DOHH2 (cell line): ENCODE data around the gene TNS1.

Experiments used
- H3F3A ChIP-seq: fragments of 200-600 bp; sonication (generic), shearing (Covaris generic); 2 replicates; pipeline ENCODE4 v1.6.0; 2016; ENCODE audit warnings: antibody characterized with exemption, mild to moderate bottlenecking; ENCODE audit not compliant: control insufficient read depth, insufficient read depth
- H3K27ac ChIP-seq: fragments of 200-600 bp; sonication (generic); 2 replicates; pipeline ENCODE4 v1.5.1; 2014; ENCODE audit warnings: low read depth, mild to moderate bottlenecking, low read length, moderate library complexity
- H3K27me3 ChIP-seq: fragments of 200-600 bp; sonication (generic); 2 replicates; pipeline ENCODE4 v1.6.1; 2014; ENCODE audit warnings: mild to moderate bottlenecking, low read length, mixed read lengths; ENCODE audit not compliant: control insufficient read depth
- H3K36me3 ChIP-seq: fragments of 200-600 bp; sonication (generic); 2 replicates; pipeline ENCODE4 v1.6.1; 2014; ENCODE audit warnings: mild to moderate bottlenecking, low read length, moderate library complexity, mixed read lengths; ENCODE audit not compliant: control insufficient read depth
- H3K4me1 ChIP-seq: fragments of 200-600 bp; sonication (generic); 2 replicates; pipeline ENCODE4 v1.6.1; 2014; ENCODE audit warnings: mild to moderate bottlenecking, low read length, mixed read lengths; ENCODE audit not compliant: control insufficient read depth
- H3K4me2 ChIP-seq: fragments of 200-600 bp; sonication (generic); 2 replicates; pipeline ENCODE4 v1.6.0; 2014; ENCODE audit warnings: mild to moderate bottlenecking, low read length, moderate library complexity
- H3K4me3 ChIP-seq: fragments of 200-600 bp; sonication (generic); 2 replicates; pipeline ENCODE4 v1.5.1; 2014; ENCODE audit warnings: mild to moderate bottlenecking, low read length, mixed read lengths
- H3K79me2 ChIP-seq: fragments of 200-600 bp; sonication (generic); 2 replicates; pipeline ENCODE4 v1.6.1; 2014; ENCODE audit warnings: mild to moderate bottlenecking, low read length, mixed read lengths; ENCODE audit not compliant: control insufficient read depth
- H3K9me2 ChIP-seq: fragments of 200-600 bp; sonication (generic); replicated peaks from 2 replicates; pipeline ENCODE4 v1.6.1; 2014; ENCODE audit warnings: mild to moderate bottlenecking, low read length, mixed read lengths; ENCODE audit not compliant: control insufficient read depth
- H3K9me3 ChIP-seq: fragments of 200-600 bp; sonication (generic); 2 replicates; pipeline ENCODE4 v1.6.1; 2014; ENCODE audit warnings: antibody characterized with exemption, low read length, mixed read lengths; ENCODE audit not compliant: control insufficient read depth, insufficient read depth
- H4K20me1 ChIP-seq: fragments of 200-600 bp; sonication (generic); 2 replicates; pipeline ENCODE4 v1.6.0; 2014; ENCODE audit warnings: low read depth, mild to moderate bottlenecking, antibody characterized with exemption, low read length, moderate library complexity; ENCODE audit not compliant: control insufficient read depth, insufficient read depth
- EZH2phosphoT487 ChIP-seq: fragments of 200-600 bp; sonication (generic); IDR thresholded peaks from 2 replicates; pipeline ENCODE4 v1.6.1; 2017; ENCODE audit warnings: borderline replicate concordance, mild to moderate bottlenecking, antibody characterized with exemption, low read length, moderate library complexity, mixed read lengths
- TF ChIP-seq, protein P1 (sequence below): fragments of 200-600 bp; sonication (generic); IDR thresholded peaks from one replicate; pipeline ENCODE4 v1.5.1; 2014; ENCODE audit warnings: antibody characterized with exemption, mild to moderate bottlenecking, low read depth, low read length; ENCODE audit not compliant: poor library complexity, severe bottlenecking

TNS1 gene

DNA sequence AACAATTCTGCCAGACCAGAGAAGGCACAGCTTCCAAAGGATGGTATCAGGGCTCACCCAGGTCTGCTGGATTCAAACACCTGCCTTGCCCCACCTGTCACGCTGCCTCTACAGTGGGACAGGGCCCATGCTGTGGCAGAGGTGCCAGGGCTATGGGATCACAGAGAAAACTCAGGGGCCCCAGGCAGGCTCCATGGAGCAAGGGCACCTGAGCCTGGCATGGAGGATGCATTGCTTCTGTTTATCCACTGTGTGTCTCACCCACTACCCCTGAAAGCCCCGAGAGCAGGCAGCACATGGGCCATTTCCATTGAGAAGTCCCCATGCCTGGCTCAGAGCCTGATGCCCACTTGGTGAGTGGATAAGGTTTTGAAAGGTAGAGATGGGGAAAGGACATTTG is 76.0 kb downstream of the TNS1 start:
- Histone ChIP-seq H3K79me2 (no peaks in the 10 kb centered on the region), H3K4me2 (no peak overlapping the region), H3K9me2 (no peaks in the 10 kb centered on the region), H3K27me3 (no peaks in the 10 kb centered on the region), H3K4me3 (no peak overlapping the region), H3F3A (no peaks in the 10 kb centered on the region), H3K36me3 (no peaks in the 10 kb centered on the region), H3K4me1 (no peaks in the 10 kb centered on the region), H3K27ac (no peak overlapping the region), H4K20me1 (no peaks in the 10 kb centered on the region), H3K9me3 (no peaks in the 10 kb centered on the region)
- no peak for TF ChIP-seq EZH2phosphoT487
- TF ChIP-seq, protein P1, sequence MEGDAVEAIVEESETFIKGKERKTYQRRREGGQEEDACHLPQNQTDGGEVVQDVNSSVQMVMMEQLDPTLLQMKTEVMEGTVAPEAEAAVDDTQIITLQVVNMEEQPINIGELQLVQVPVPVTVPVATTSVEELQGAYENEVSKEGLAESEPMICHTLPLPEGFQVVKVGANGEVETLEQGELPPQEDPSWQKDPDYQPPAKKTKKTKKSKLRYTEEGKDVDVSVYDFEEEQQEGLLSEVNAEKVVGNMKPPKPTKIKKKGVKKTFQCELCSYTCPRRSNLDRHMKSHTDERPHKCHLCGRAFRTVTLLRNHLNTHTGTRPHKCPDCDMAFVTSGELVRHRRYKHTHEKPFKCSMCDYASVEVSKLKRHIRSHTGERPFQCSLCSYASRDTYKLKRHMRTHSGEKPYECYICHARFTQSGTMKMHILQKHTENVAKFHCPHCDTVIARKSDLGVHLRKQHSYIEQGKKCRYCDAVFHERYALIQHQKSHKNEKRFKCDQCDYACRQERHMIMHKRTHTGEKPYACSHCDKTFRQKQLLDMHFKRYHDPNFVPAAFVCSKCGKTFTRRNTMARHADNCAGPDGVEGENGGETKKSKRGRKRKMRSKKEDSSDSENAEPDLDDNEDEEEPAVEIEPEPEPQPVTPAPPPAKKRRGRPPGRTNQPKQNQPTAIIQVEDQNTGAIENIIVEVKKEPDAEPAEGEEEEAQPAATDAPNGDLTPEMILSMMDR, result no peak

DNA sequence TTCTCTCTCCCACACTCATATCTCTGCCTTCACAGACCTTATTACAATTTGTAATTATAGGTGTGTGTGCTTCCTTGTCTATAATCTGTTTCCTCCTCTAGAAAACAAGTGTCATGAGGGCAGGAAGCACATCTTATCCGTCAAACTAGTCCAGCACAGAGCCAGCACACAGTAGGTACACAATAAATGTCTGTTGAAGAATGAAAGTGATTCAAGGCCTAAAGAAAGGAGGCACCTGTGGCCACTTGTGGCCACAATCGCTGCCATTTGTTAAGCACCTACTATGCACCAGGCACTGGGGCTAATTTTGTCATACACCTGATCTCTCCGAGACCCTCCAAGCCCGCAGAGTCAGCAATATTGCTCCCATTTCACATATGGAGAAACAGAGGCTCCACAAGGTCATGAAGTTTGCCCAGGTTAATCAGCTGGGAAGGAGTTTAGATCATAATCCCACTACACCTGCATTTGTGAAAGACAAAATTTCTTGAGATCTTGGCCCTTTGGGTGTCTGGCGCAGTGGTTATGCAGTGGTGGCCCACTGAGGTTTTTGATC is 78.4 kb downstream of the TNS1 start:
- Histone ChIP-seq H3F3A (no peaks in the 10 kb centered on the region), H3K4me1 (no peaks in the 10 kb centered on the region), H3K4me3 (no peak overlapping the region), H3K9me2 (no peaks in the 10 kb centered on the region), H3K79me2 (no peaks in the 10 kb centered on the region), H3K27me3 (no peaks in the 10 kb centered on the region), H3K36me3 (no peaks in the 10 kb centered on the region), H3K27ac (no peak overlapping the region), H3K9me3 (no peaks in the 10 kb centered on the region), H3K4me2 (no peak overlapping the region), H4K20me1 (no peaks in the 10 kb centered on the region)
- TF ChIP-seq EZH2phosphoT487, result no peak
- TF ChIP-seq, protein P1, result no peak

DNA sequence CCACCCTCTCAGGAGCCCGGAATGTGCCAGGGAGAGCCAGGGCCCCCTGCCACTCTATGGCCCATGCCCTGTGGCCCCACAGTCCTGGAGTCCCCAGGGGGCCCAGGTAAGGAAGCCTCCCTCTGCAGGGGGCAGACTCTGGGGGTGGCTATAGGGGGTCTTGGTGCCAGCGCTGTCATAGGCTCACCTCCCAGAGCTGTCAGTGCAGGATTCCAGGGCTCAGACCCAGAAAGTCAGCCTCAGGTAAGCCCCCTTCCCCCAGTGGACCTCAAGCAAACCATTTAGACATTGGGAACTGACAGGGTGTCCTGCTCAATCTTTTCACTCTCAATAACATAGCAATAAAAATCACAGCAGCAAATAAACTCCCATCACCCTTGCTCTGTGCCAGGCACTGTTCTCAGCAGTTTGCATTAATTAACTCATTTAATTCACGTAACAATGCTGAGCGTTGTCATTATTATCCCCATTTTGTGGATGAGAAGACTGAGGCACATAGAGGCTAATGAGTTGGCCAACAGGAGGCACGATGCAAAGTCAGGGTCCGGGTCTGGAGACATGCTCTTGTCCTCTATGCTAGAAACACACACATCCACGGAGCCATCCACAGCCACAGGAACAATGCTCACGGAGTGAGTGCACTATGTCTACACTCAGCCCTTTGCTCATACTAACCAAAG is 79.6 kb downstream of the TNS1 start:
- Histone ChIP-seq H3K4me1 (no peaks in the 10 kb centered on the region), H3K27ac (no peak overlapping the region), H3K9me3 (no peaks in the 10 kb centered on the region), H3K36me3 (no peaks in the 10 kb centered on the region), H4K20me1 (no peaks in the 10 kb centered on the region), H3K79me2 (no peaks in the 10 kb centered on the region), H3K4me2 (no peak overlapping the region), H3K9me2 (no peaks in the 10 kb centered on the region), H3F3A (no peaks in the 10 kb centered on the region), H3K27me3 (no peaks in the 10 kb centered on the region), H3K4me3 (no peak overlapping the region)
- TF ChIP-seq, protein P1, result no peak
- TF ChIP-seq EZH2phosphoT487, result no peak
